CD4-positive, alpha-beta T cell (primary cell): ENCODE measurements around the gene AKR1C1. TPM values are rescaled to one million over a fixed set of nuclear protein-coding genes. Genes with fewer than 3 reads are reported as not detected.
"Not testable (repeated sequence)": the region's sequence is repeated elsewhere in the genome, so short reads cannot be mapped to it uniquely, and the experiment has no call there.

Experiments
- ATAC-seq: fragments of 200-7000 bp; cut with Tn5 transposase; one replicate; pipeline ENCODE4 v1.10.0; 2022; ENCODE audit warnings: mild to moderate bottlenecking; ENCODE audit not compliant: poor library complexity
- CTCF ChIA-PET: fragments of 350-600 bp; sonication (Branson Sonifier 250); formaldehyde crosslinking; loops from one replicate; lab custom pipeline; 2021; ENCODE audit warnings: antibody characterized with exemption, inconsistent platforms; lab: Charles Lee
- POLR2A ChIA-PET: fragments of 350-600 bp; sonication (Branson Sonifier 250); formaldehyde crosslinking; loops from one replicate; lab custom pipeline; 2021; ENCODE audit warnings: antibody characterized with exemption, inconsistent platforms; lab: Charles Lee
- DNase-seq, 14 experiments: peaks; one replicate each; pipeline ENCODE4 v3.0.0-alpha.2; 2013 to 2020; ENCODE audit warnings: mixed read lengths in 2 of 14
- H3K27ac ChIP-seq, 2 donors: one replicate each; pipeline versions ENCODE4 v1.5.1 to v1.7.0; 2013; ENCODE audit warnings: low read length in 2 of 2, low read depth in 1 of 2, mild to moderate bottlenecking in 1 of 2
- H3K27me3 ChIP-seq, 2 experiments: 1 replicate in 1 of 2; 2 replicates in 1 of 2; pipeline versions ENCODE4 v1.6.1 to v1.7.0; 2013; ENCODE audit warnings: low read length in 2 of 2, control low read depth in 1 of 2, mild to moderate bottlenecking in 1 of 2, moderate library complexity in 1 of 2; ENCODE audit not compliant: insufficient read depth in 2 of 2, control insufficient read depth in 1 of 2
- H3K36me3 ChIP-seq: one replicate; pipeline ENCODE4 v1.6.1; 2013; ENCODE audit warnings: low read length, control low read depth; ENCODE audit not compliant: insufficient read depth
- H3K4me1 ChIP-seq: one replicate; pipeline ENCODE4 v1.6.1; 2013; ENCODE audit warnings: low read length, control low read depth; ENCODE audit not compliant: insufficient read depth
- H3K4me3 ChIP-seq: one replicate; pipeline ENCODE4 v1.5.1; 2013; ENCODE audit warnings: mild to moderate bottlenecking, low read length, moderate library complexity
- H3K9me3 ChIP-seq, 2 experiments: 1 replicate in 1 of 2; 2 replicates in 1 of 2; pipeline versions ENCODE4 v1.6.1 to v1.7.0; 2013; ENCODE audit warnings: low read length in 2 of 2, mild to moderate bottlenecking in 2 of 2, control low read depth in 1 of 2, moderate library complexity in 1 of 2; ENCODE audit not compliant: control insufficient read depth in 1 of 2, insufficient read depth in 1 of 2
- H3K27ac Mint-ChIP-seq: one replicate; pipeline ENCODE4 v1.8.0; 2020; ENCODE audit warnings: mixed read lengths
- H3K27me3 Mint-ChIP-seq: one replicate; pipeline ENCODE4 v1.8.0; 2021; ENCODE audit warnings: mixed read lengths
- H3K36me3 Mint-ChIP-seq: one replicate; pipeline ENCODE4 v1.8.0; 2021; ENCODE audit warnings: low read depth, mixed read lengths
- H3K4me1 Mint-ChIP-seq: one replicate; pipeline ENCODE4 v1.8.0; 2021; ENCODE audit warnings: low read depth, mixed read lengths
- H3K4me3 Mint-ChIP-seq: one replicate; pipeline ENCODE4 v1.8.0; 2020; ENCODE audit warnings: mild to moderate bottlenecking, mixed read lengths
- H3K9me3 Mint-ChIP-seq: one replicate; pipeline ENCODE4 v1.8.0; 2020; ENCODE audit warnings: mixed read lengths
- intact Hi-C, 2 experiments: fragments of 100-400 bp; cut with DNase I in 1 of 2; cut with micrococcal nuclease in 1 of 2; formaldehyde crosslinking; loops; one replicate each; pipeline versions ENCODE4 v1.15.1 to v1.9.0; 2023 to 2025; cut with DNase I, micrococcal nuclease
- total RNA-seq, 174 experiments: library from RNA in 2 of 174; stranded (reverse) in 2 of 174; gene quantifications; one replicate each; pipeline ENCODE4 v1.2.3 and lab custom pipeline; 2021 to 2026

AKR1C1 gene
- total RNA-seq, 2 experiments from 2014 or later = 1.6 to 2.6 TPM

DNA sequence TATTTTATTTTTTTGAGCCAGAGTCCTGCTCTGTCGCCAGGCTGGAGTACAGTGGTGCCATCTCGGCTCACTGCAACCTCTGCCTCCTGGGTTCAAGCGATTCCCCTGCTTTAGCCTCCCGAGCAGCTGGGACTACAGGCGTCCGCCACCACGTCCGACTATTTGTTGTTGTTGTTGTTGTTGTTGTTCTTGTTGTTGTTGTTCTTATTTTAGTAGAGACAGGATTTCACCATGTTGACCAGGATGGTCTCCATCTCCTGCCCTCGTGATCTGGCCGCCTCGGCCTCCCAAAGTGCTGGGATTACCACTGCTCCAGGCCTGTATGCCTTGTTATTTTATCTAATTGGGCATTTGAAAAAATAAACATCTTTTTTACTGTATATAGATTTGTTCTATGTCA lies 1.7 kb upstream of the AKR1C1 start:
- H3K27ac ChIP-seq, H3K4me1 Mint-ChIP-seq, POLR2A ChIA-PET, H3K27me3 Mint-ChIP-seq, H3K9me3 Mint-ChIP-seq, H3K4me1 ChIP-seq, ATAC-seq, CTCF ChIA-PET, H3K27ac Mint-ChIP-seq, intact Hi-C loops, H3K4me3 Mint-ChIP-seq, H3K36me3 ChIP-seq, H3K9me3 ChIP-seq, H3K36me3 Mint-ChIP-seq, H3K27me3 ChIP-seq, H3K4me3 ChIP-seq, DNase-seq: not testable (repeated sequence)

- intact Hi-C loops, H3K9me3 Mint-ChIP-seq, POLR2A ChIA-PET: not testable (repeated sequence)
Measured at GRCh38 chr10:4962308-4962707, 907 bp upstream of the AKR1C1 start.

DNA sequence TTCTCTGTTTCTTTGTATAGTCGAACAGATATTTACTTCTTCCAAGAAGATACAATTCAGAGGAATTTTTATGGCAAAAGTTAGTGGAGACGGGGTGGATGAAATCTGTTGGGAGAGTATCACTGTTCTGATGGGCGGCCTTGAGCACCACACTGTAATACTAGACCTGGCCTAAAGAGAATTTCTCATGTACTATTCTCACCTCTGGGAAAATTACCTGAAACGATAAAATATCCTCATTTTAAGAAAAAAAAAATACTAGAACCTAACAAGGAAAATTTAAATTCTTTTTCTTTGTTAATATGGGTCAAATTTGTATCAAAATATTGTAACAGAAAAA lies 570 bp downstream of the AKR1C1 start:
- H3K27me3 ChIP-seq, H3K4me3 Mint-ChIP-seq, H3K27ac Mint-ChIP-seq, H3K27me3 Mint-ChIP-seq, POLR2A ChIA-PET, H3K9me3 ChIP-seq, intact Hi-C loops, CTCF ChIA-PET, H3K4me3 ChIP-seq, H3K27ac ChIP-seq, H3K4me1 ChIP-seq, H3K36me3 ChIP-seq, H3K9me3 Mint-ChIP-seq, H3K4me1 Mint-ChIP-seq, ATAC-seq, DNase-seq: not testable (repeated sequence)
- peaks cover 15% of the 10 kb centered on the region for H3K36me3 Mint-ChIP-seq

More at GRCh38 chr10:4962308-4962707, 907 bp upstream of the AKR1C1 start:
- H3K27ac Mint-ChIP-seq, CTCF ChIA-PET, H3K4me3 ChIP-seq, H3K4me1 ChIP-seq, H3K9me3 ChIP-seq, H3K27ac ChIP-seq, ATAC-seq, H3K4me3 Mint-ChIP-seq, H3K27me3 Mint-ChIP-seq, H3K4me1 Mint-ChIP-seq, H3K36me3 ChIP-seq, H3K27me3 ChIP-seq, H3K36me3 Mint-ChIP-seq, DNase-seq: not testable (repeated sequence)

GRCh38 chr10:4965763-4966162 lies 2.5 kb downstream of the AKR1C1 start:
- CTCF ChIA-PET, POLR2A ChIA-PET, intact Hi-C loops, H3K27me3 Mint-ChIP-seq, ATAC-seq, H3K4me3 Mint-ChIP-seq, H3K4me1 Mint-ChIP-seq, H3K27ac ChIP-seq, H3K9me3 ChIP-seq, H3K27ac Mint-ChIP-seq, H3K27me3 ChIP-seq, H3K4me3 ChIP-seq, DNase-seq, H3K4me1 ChIP-seq, H3K9me3 Mint-ChIP-seq, H3K36me3 ChIP-seq: not testable (repeated sequence)
- H3K36me3 Mint-ChIP-seq = peaks cover 33% of the 10 kb centered on the region

DNA sequence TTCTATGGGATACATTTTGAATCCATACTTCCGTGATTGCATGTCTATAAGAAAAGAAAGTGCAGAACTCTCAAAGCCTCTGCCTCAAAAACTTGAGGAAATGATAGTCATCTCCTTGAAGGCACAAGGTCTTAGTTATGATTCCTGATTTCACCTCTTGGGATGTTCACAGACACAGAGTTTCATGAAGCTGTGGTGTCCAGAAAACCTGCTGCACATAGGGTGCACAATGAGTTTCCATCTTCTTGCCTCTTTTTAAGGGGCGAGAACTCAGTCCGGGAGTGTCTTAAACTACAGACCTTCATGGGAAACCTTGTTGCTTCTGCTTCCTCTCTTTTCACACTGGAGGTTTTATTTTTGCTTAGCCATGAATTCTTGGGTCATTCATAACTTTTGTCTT lies 4.0 kb downstream of the AKR1C1 start:
- intact Hi-C loops, H3K4me3 Mint-ChIP-seq, H3K9me3 ChIP-seq, POLR2A ChIA-PET, CTCF ChIA-PET, H3K36me3 ChIP-seq, H3K4me1 ChIP-seq, H3K4me1 Mint-ChIP-seq, H3K27ac ChIP-seq, H3K27me3 ChIP-seq, H3K27ac Mint-ChIP-seq, ATAC-seq, H3K27me3 Mint-ChIP-seq, H3K4me3 ChIP-seq, DNase-seq, H3K9me3 Mint-ChIP-seq: not testable (repeated sequence)
- H3K36me3 Mint-ChIP-seq = peaks cover 33% of the 10 kb centered on the region

DNA sequence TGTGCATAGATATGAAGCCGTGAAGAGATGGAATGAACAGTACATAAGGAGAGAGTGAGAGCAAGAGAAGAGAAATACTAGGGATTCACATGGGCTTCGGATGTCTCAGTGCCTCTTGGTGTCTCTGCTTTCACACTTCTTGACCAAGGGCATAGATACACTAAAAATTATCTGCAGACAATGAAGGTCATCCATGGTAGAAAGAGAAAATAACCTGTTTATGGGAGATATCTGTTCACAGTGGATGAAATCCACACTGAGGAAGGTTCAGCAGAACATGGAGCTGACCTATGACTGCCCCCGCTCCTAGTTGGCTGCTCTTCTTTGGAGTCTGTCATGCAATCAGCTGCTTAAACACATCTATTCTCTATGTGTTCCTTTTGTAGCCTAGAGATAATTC lies 6.1 kb downstream of the AKR1C1 start:
- H3K9me3 Mint-ChIP-seq, POLR2A ChIA-PET, H3K4me1 ChIP-seq, H3K27me3 Mint-ChIP-seq, H3K27ac ChIP-seq, H3K9me3 ChIP-seq, intact Hi-C loops, H3K36me3 ChIP-seq, DNase-seq, ATAC-seq, CTCF ChIA-PET, H3K27ac Mint-ChIP-seq, H3K27me3 ChIP-seq, H3K4me1 Mint-ChIP-seq, H3K4me3 ChIP-seq, H3K4me3 Mint-ChIP-seq: not testable (repeated sequence)
- H3K36me3 Mint-ChIP-seq = peaks cover 37% of the 10 kb centered on the region

DNA sequence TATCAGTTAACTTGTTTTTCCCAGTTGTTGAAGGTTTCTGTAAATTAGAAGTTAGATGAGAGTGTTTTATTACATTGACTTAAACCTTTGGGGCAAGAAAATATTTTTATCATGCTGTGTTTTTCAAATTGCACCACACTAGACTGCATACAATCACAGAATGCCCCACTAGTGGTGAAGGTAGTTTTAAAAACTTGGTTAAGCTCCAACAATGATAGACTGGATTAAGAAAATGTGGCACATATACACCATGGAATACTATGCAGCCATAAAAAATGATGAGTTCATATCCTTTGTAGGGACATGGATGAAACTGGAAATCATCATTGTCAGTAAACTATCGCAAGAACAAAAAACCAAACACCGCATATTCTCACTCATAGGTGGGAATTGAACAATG lies 7.1 kb downstream of the AKR1C1 start:
- H3K4me3 ChIP-seq, CTCF ChIA-PET, H3K27ac Mint-ChIP-seq, H3K4me1 ChIP-seq, DNase-seq, intact Hi-C loops, ATAC-seq, POLR2A ChIA-PET, H3K27me3 Mint-ChIP-seq, H3K9me3 Mint-ChIP-seq, H3K27ac ChIP-seq, H3K4me3 Mint-ChIP-seq, H3K9me3 ChIP-seq, H3K4me1 Mint-ChIP-seq, H3K36me3 ChIP-seq, H3K27me3 ChIP-seq: not testable (repeated sequence)
- H3K36me3 Mint-ChIP-seq = peaks cover 31% of the 10 kb centered on the region
